GM19328 (cell line): Measurements from ENCODE around the gene CEP131.
"Not testable (repeated sequence)": the region's sequence is repeated elsewhere in the genome, so short reads cannot be mapped to it uniquely, and the experiment has no call there.

Experiments
- ATAC-seq: cut with Tn5 transposase; IDR thresholded peaks from one replicate; pipeline ENCODE4 v1.9.1; 2021; ENCODE audit warnings: mild to moderate bottlenecking, moderate library complexity; ENCODE audit not compliant: unreplicated experiment

Gene CEP131

DNA sequence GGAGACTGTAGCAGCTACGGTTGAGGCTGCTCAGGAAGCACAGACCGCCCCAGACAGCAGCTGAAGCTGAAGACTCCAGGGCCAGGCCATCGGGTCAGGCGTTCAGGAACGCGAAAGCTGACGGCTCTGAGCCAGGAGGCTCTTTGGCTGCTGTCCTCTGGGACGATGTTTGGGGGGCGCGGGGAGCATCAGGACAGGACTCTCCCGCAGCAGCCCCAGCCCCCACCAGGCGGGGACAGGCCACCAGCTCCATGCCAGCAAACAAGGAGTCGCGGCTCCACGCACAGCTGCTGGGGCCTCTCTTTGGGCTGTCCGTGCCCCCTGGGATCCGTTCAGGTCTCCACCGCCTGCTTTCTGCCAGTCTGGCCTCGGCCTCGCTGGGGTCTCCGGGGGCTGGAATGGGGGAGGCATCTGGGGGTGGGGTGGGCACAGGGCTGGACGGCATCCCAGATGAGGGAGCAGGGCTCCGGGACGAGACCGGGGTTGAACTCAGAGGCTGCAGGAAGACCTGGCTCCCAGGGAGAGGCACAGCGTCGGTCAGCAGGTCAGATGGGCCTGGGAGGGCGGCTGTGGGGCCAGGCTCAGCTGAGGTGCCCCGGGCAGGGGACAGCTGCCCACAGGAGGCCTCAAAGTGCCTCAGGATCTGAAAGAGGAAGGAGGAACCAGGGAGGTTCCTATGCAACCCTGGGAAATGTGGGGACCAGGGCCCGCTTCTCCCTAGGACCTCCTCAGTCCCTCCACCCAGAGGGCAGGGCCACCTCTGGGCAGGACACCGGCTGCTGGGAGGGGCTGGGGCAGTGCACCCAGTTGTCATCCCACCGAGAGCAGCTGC, 6.3 kb upstream of the CEP131 start:
- no peak for ATAC-seq

- ATAC-seq = no peak
These were observed 5.7 kb upstream of the CEP131 start for GRCh38 chr17:81228420-81228819.

GRCh38 chr17:81227630-81228029, 4.9 kb upstream of the CEP131 start:
- not testable (repeated sequence) for ATAC-seq

- ATAC-seq = no peak
These were observed 981 bp upstream of the CEP131 start for GRCh38 chr17:81223762-81224130.

DNA sequence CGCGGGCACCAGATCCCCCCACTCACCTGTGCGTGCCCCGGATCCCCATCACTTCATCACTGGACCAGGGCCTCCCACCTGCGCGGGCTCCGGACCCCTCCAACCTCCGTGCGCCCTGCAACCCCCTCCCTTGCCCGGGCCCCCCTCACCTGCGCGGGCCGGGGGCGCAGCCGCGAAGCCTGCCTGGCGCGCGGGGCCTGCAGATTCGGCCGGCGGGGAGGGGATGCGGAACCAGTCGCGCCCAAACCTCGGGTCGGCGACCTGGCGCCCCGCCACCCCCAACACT, 202 bp downstream of the CEP131 start:
- ATAC-seq = no peak

GRCh38 chr17:81221842-81222619, 734 bp downstream of the CEP131 start:
- no peak for ATAC-seq

- ATAC-seq = no peak
These were observed 1.4 kb downstream of the CEP131 start for GRCh38 chr17:81221371-81221841.

- ATAC-seq = no peak
These were observed 3.1 kb downstream of the CEP131 start for GRCh38 chr17:81219476-81220180.

GRCh38 chr17:81218991-81219390, 3.8 kb downstream of the CEP131 start:
- ATAC-seq = no peak

GRCh38 chr17:81218459-81218858, 4.3 kb downstream of the CEP131 start:
- ATAC-seq = no peak

DNA sequence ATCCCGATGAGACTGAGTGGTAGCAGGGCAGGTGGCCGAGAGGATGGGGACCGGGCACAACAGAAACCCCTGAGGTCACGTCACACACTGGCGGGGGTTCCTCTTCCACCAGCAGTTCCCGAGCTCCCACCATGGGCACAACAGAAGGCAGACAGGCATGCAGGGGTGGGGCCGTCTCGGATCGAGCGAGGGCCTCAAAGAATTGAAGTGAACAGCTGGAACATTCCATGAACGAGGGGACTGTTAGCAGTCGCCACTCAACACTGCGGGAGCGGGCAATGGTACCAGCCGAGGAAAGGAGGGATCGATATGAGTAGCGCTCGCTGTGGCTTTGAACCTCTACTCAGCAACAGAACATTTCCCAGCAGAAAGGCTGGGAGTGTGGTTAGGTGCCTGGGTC, 5.3 kb downstream of the CEP131 start:
- ATAC-seq = no peak

- ATAC-seq = no peak
These were observed 8.8 kb downstream of the CEP131 start for GRCh38 chr17:81213978-81214377.

GRCh38 chr17:81212365-81212764, 10.4 kb downstream of the CEP131 start:
- ATAC-seq = no peak

DNA sequence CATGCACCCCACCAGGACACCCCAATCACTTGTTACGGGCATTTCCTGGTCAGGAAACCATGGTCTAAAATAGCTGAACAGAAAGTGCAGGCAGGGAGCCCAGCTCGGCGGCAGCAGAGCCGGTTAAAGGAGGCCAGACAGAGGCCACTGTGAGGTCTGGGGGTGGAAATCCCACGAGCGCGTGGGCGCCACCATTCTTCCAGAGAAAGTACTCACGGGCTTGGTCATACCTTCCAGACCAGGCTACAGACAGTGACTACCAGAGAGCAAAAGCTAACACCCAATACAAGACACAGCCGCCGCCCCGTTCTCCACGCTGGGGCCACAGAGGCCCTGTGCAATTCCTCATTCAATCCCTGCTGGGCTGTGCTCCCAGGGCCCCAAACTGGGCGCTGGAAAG, 11.9 kb downstream of the CEP131 start:
- ATAC-seq = no peak

DNA sequence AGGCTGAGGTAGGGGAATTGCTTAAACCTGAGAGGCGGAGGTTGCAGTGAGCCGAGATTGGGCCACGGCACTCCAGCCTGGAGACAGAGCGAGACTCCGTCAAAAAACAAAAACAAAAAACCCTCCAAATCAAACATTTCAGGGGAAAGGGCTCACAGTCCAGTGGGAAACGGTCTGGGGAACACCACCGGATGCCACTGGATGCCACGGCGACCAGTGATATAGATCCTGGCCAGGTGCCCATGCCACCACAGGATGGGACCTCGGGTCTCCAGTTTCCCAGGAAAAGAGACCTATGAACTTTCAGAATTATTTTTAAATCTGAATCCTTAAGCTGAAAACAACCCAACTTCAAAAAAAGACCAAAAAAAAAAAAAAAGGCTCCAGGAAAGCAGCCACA, 12.3 kb downstream of the CEP131 start:
- ATAC-seq = no peak

DNA sequence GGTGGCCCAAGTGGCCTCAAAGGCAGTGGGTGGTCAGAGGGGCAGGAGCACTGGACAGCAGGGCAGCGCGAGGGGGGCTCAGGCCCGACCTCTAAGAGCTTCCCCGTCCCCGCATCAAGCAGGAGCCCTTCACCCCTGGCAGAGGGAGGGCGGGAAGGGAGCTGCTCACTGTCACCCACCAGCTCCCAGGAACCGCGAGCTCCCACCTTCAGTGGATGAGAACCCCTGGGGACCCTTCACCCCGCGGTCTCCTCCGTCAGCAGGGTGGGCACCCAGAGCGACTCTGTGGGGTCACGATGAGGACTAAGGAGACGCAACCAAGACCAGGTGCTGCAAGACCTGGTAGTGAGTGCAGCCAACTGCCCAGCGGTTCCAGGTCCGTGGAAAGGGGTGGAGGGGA, 13.6 kb downstream of the CEP131 start:
- no peak for ATAC-seq

GRCh38 chr17:81208651-81209050, 14.1 kb downstream of the CEP131 start:
- ATAC-seq = no peak

DNA sequence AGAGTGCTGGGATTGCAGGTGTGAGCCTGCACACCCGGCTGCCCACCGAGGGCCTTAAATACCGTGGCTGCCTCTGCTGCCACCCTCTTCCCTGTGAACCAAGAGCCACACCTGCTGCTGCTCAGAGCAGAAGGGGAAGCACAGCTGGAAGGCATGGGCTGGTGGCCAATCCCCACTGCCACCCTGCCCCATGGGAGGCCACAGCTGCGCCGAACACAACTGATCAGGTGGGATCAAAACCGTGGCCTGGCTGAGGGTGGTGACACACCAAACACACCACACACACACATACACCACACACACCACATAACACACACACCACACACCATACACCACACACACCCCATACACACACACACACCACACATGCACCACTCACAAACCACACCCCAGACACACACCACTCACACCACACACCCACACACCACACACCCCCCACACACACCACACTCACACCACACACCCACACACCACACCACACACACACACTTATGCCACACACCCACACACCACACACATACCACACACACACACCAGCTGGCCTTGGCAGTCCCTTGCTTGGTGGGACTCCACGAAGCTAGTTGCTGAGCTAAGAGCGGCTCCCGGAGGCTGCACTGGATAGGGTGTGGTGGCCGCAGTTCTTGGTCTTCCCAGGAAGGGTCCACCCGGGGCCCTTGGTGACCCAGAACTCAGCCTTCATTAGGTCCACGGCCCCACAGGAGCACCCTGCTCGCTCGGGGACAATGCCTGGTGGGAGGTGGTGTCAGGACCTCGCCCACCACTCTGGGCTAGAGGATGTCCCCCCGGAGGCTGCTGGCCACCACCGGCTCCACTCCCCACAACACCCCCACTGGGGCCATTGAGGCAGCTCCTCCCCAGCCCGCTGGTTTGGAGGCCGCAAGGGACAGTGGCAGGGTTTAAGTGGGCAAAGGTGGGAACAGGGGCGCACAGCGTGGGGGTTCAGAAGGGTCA, 14.9 kb downstream of the CEP131 start:
- ATAC-seq = no peak

GRCh38 chr17:81206657-81207056, 16.1 kb downstream of the CEP131 start:
- no peak for ATAC-seq

- no peak for ATAC-seq
These were observed 16.6 kb downstream of the CEP131 start for GRCh38 chr17:81206166-81206565.

DNA sequence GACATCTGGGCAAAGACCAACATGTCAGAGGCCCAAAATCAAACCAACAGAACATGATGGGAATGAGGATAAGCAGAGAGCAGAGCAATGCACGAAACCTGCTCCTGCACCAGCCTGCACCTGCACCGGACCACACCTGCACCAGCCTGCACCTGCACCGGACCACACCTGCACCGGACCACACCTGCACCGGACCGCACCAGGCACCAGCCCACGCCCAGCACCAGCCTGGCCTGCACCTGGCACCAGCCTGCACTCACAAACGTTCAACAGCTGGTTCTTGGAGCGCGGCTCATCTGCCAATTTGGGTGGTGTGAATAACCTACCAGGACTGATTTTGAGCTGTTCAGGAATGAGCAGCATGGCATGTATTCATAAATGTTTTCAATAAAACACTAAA, 18.2 kb downstream of the CEP131 start:
- ATAC-seq = no peak
